HepG2 (cell line): Measurements from ENCODE around the gene OR13J1. TPM values are rescaled to one million over a fixed set of nuclear protein-coding genes. Genes with fewer than 3 reads are reported as not detected.

ENCODE experiments used
- ATAC-seq: fragments of 200-7000 bp; cut with Tn5 transposase; 3 replicates; pipeline ENCODE4 v1.9.1; 2020; ENCODE audit warnings: mild to moderate bottlenecking, moderate library complexity
- BruUV-seq: library from RNA; stranded (reverse); fragments of 400-500 nt; replicated peaks from 2 replicates; lab custom pipeline; 2021; lab: Mats Ljungman, UMichigan
- CTCF ChIA-PET: fragments of 300-600 bp; formaldehyde crosslinking; extraction: SDS; loops from one replicate; lab custom pipeline; 2021; ENCODE audit warnings: low total read pairs, inconsistent platforms, low intra/inter-chr PET ratio; lab: Yijun Ruan, JAX
- POLR2A ChIA-PET: fragments of 350-600 bp; sonication (Branson Sonifier 250); formaldehyde crosslinking; loops from one replicate; lab custom pipeline; 2020; ENCODE audit warnings: antibody characterized with exemption, inconsistent platforms; lab: Yijun Ruan, JAX
- DNase-seq: peaks from one replicate; pipeline ENCODE4 v3.0.0-alpha.2; 2015; ENCODE audit warnings: low spot score
- FAIRE-seq: peaks from 3 replicates; lab custom pipeline; 2011; peaks lifted over from hg19 to GRCh38; lab: Jason Lieb, UNC
- H2AFZ ChIP-seq: one replicate; pipeline ENCODE4 v1.6.1; 2011; ENCODE audit warnings: low read length, inconsistent platforms
- H3K27ac ChIP-seq: fragments of 300-600 bp; 3 replicates; pipeline ENCODE4 v1.8.0; 2011; ENCODE audit warnings: mixed run types, mild to moderate bottlenecking, mixed read lengths, low read length, inconsistent platforms; ENCODE audit not compliant: insufficient read depth; ENCODE audit errors: extremely low read length
- H3K27me3 ChIP-seq, 2 experiments: fragments of 200-600 bp in 1 of 2; 2 replicates in 1 of 2; 3 replicates in 1 of 2; pipeline versions ENCODE4 v1.6.0 to v1.8.0; 2011; ENCODE audit warnings: low read length in 2 of 2, mild to moderate bottlenecking in 2 of 2, moderate library complexity in 2 of 2, inconsistent platforms in 1 of 2; ENCODE audit not compliant: insufficient read depth in 2 of 2, control insufficient read depth in 1 of 2
- H3K36me3 ChIP-seq, 2 experiments: fragments of 200-600 bp in 1 of 2; replicated peaks in 1 of 2; 2 replicates in 1 of 2; 3 replicates in 1 of 2; pipeline versions ENCODE4 v1.5.1 to v1.8.0; 2011; ENCODE audit warnings: low read length in 2 of 2, inconsistent platforms in 1 of 2; ENCODE audit not compliant: insufficient read depth in 2 of 2, control insufficient read depth in 1 of 2
- H3K4me1 ChIP-seq: 2 replicates; pipeline ENCODE4 v1.5.1; 2012; ENCODE audit warnings: low read length, inconsistent platforms; ENCODE audit not compliant: insufficient read depth
- H3K4me2 ChIP-seq: 2 replicates; pipeline ENCODE4 v1.6.0; 2011; ENCODE audit warnings: low read depth, low read length, inconsistent platforms
- H3K4me3 ChIP-seq, 3 experiments: fragments of 200-600 bp in 1 of 3; sonication (generic), shearing (Covaris generic) in 1 of 3; replicated peaks in 1 of 3; 2 replicates each; pipeline ENCODE4 v1.5.1; 2011 to 2016; ENCODE audit warnings: low read length in 3 of 3, inconsistent platforms in 2 of 3, low read depth in 2 of 3, mild to moderate bottlenecking in 2 of 3, control low read depth in 1 of 3, mixed read lengths in 1 of 3; ENCODE audit not compliant: insufficient read depth in 1 of 3
- H3K79me2 ChIP-seq: one replicate; pipeline ENCODE4 v1.6.1; 2011; ENCODE audit warnings: low read length, inconsistent platforms; ENCODE audit not compliant: insufficient read depth
- H3K9ac ChIP-seq: 2 replicates; pipeline ENCODE4 v1.6.0; 2011; ENCODE audit warnings: mild to moderate bottlenecking, low read depth, low read length, inconsistent platforms; ENCODE audit not compliant: insufficient read depth
- H3K9me3 ChIP-seq: 2 replicates; pipeline ENCODE4 v1.5.1; 2012; ENCODE audit warnings: mild to moderate bottlenecking, low read length
- H4K20me1 ChIP-seq: 2 replicates; pipeline ENCODE4 v1.6.0; 2011; ENCODE audit warnings: inconsistent platforms, mild to moderate bottlenecking, low read length, moderate library complexity; ENCODE audit not compliant: insufficient read depth
- CCDC6 ChIP-seq: sonication (generic); formaldehyde crosslinking; IDR thresholded peaks from 2 replicates; pipeline ENCODE4 v1.8.1; 2022; ENCODE audit warnings: mild to moderate bottlenecking, missing genetic modification reagents, moderate library complexity
- CREB1 ChIP-seq, 2 experiments: fragments of 450-650 bp in 1 of 2; IDR thresholded peaks; 2 replicates each; pipeline ENCODE4 v1.6.1; 2016 to 2017; ENCODE audit warnings: control low read depth in 1 of 2, mild to moderate bottlenecking in 1 of 2, missing compliant biosample characterization in 1 of 2, missing genetic modification characterization in 1 of 2
- DMAP1 ChIP-seq: IDR thresholded peaks from 2 replicates; pipeline ENCODE4 v1.6.1; 2016
- IRF2 ChIP-seq: IDR thresholded peaks from 2 replicates; pipeline ENCODE4 v1.6.1; 2018; ENCODE audit warnings: missing genetic modification reagents, missing compliant biosample characterization
- KDM1A ChIP-seq: IDR thresholded peaks from 2 replicates; pipeline ENCODE4 v1.6.1; 2016; ENCODE audit warnings: missing compliant biosample characterization
- MIXL1 ChIP-seq: IDR thresholded peaks from 2 replicates; pipeline ENCODE4 v1.6.1; 2016
- MXI1 ChIP-seq: IDR thresholded peaks from 3 replicates; pipeline ENCODE4 v1.6.1; 2012; ENCODE audit warnings: low read depth, low read length, inconsistent platforms, borderline replicate concordance
- NCOA1 ChIP-seq: sonication (generic); formaldehyde crosslinking; IDR thresholded peaks from 2 replicates; pipeline ENCODE4 v1.9.0; 2021; ENCODE audit warnings: missing genetic modification reagents
- NFATC3 ChIP-seq: sonication (generic); formaldehyde crosslinking; IDR thresholded peaks from 2 replicates; pipeline ENCODE4 v1.5.1; 2020; ENCODE audit warnings: mild to moderate bottlenecking, missing genetic modification reagents
- POLR2AphosphoS2 ChIP-seq: IDR thresholded peaks from 2 replicates; pipeline ENCODE4 v1.6.1; 2011; ENCODE audit warnings: low read depth, low read length, improper control_type of control experiment
- RELA ChIP-seq: sonication (generic); formaldehyde crosslinking; IDR thresholded peaks from 2 replicates; pipeline ENCODE4 v1.4.0; 2020; ENCODE audit warnings: missing genetic modification reagents
- SP4 ChIP-seq: sonication (generic); formaldehyde crosslinking; IDR thresholded peaks from 2 replicates; pipeline ENCODE4 v1.8.1; 2023; ENCODE audit warnings: mild to moderate bottlenecking, missing genetic modification reagents
- ZFX ChIP-seq: sonication (generic); formaldehyde crosslinking; IDR thresholded peaks from 2 replicates; pipeline ENCODE4 v1.4.0; 2020; ENCODE audit warnings: mild to moderate bottlenecking, low read depth, missing genetic modification reagents, moderate library complexity
- ZNF225 ChIP-seq: sonication (generic); formaldehyde crosslinking; IDR thresholded peaks from 2 replicates; pipeline ENCODE4 v1.4.0; 2020; ENCODE audit warnings: mild to moderate bottlenecking, missing genetic modification reagents
- ZNF263 ChIP-seq: sonication (generic); formaldehyde crosslinking; IDR thresholded peaks from 2 replicates; pipeline ENCODE4 v1.4.0; 2020; ENCODE audit warnings: missing genetic modification reagents
- ZNF737 ChIP-seq: sonication (generic); formaldehyde crosslinking; IDR thresholded peaks from 2 replicates; pipeline ENCODE4 v1.5.0; 2020; ENCODE audit warnings: missing genetic modification reagents, mild to moderate bottlenecking, borderline replicate concordance
- ZNF891 ChIP-seq: sonication (generic); formaldehyde crosslinking; IDR thresholded peaks from 2 replicates; pipeline ENCODE4 v1.5.0; 2020; ENCODE audit warnings: mild to moderate bottlenecking, missing genetic modification reagents
- ZSCAN12 ChIP-seq: sonication (generic); formaldehyde crosslinking; IDR thresholded peaks from 2 replicates; pipeline ENCODE4 v1.9.0; 2021; ENCODE audit warnings: mild to moderate bottlenecking, missing genetic modification reagents
- WGBS: methylation state at CpG from one replicate; pipeline ENCODE4 v1.1.6; 2017; ENCODE audit warnings: low lambda C conversion rate; 5-methylcytosine and 5-hydroxymethylcytosine counted together
- in situ Hi-C: cut with HindIII; loops from 2 replicates; pipeline ENCODE4 v1.10.0; 2017; ENCODE audit warnings: low pct_unique_long_range_greater_than_20kb; ENCODE audit not compliant: extremely low pct_ligation_motif_present
- intact Hi-C: fragments of 100-400 bp; cut with micrococcal nuclease; formaldehyde crosslinking; loops from one replicate; pipeline ENCODE4 v1.10.0; 2022; ENCODE audit not compliant: unreplicated experiment
- polyA plus RNA-seq, 8 experiments: library from polyadenylated mRNA; depleted of rRNA in 3 of 8; stranded (reverse) in 7 of 8; unstranded in 1 of 8; fragments of >200 nt; fragmentation: Illumina TruSeq in 4 of 8; extraction: Trizol in 4 of 8; gene quantifications; 2 replicates each; pipeline versions ENCODE4 v1.2.1 to v1.2.3, GENCODE V29; 2011 to 2016; ENCODE audit warnings: low read depth in 4 of 8, missing spikeins in 1 of 8, mixed read lengths in 1 of 8; ENCODE audit not compliant: insufficient read depth in 1 of 8
- total RNA-seq, 5 experiments: library from RNA; depleted of rRNA; stranded (reverse); fragments of >200 nt; fragmentation: Illumina TruSeq; extraction: Trizol; gene quantifications; 2 replicates each; pipeline ENCODE4 v1.2.3, GENCODE V29; 2016; ENCODE audit warnings: low read depth in 1 of 5
- TF ChIP-seq, protein P1 (sequence below): sonication (generic); formaldehyde crosslinking; IDR thresholded peaks from 2 replicates; pipeline ENCODE4 v1.5.0; 2020; ENCODE audit warnings: mild to moderate bottlenecking, missing genetic modification reagents
- TF ChIP-seq, protein P2 (sequence below): sonication (generic); formaldehyde crosslinking; conservative IDR thresholded peaks from 2 replicates; pipeline ENCODE4 v1.4.0; 2020; ENCODE audit warnings: missing genetic modification reagents
- TF ChIP-seq, protein P3 (sequence below): sonication (generic); formaldehyde crosslinking; IDR thresholded peaks from 2 replicates; pipeline ENCODE4 v1.8.0; 2023; ENCODE audit warnings: mild to moderate bottlenecking, missing genetic modification reagents

Gene OR13J1
- total and polyA plus RNA-seq, 2 of the 13 experiments (the other 11 are each of a cell fraction or from before 2014, with no cell fraction given): not detected

DNA sequence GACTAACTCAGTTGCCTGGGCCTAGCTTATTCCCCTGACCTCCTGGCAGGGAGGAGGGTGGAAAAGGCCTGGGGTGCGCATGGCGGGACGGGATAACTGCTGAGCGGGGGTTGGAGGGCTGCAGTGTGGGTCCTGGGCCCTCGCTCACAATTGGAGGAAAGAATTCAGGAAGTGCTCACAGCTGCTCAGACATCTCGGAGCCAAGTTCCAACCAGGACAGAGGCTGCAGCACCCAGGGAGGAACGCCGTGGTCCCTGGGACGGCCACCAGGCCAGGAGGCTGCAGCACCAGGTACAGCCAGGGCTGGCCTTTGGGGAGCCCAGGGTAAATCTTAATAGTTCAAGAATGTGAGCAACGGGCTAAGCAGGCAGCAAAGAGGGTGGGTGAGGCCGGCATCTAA lies 39.1 kb upstream of the OR13J1 start, which contains the start of gene SPAAR (continued):
- TF ChIP-seq, protein P1, sequence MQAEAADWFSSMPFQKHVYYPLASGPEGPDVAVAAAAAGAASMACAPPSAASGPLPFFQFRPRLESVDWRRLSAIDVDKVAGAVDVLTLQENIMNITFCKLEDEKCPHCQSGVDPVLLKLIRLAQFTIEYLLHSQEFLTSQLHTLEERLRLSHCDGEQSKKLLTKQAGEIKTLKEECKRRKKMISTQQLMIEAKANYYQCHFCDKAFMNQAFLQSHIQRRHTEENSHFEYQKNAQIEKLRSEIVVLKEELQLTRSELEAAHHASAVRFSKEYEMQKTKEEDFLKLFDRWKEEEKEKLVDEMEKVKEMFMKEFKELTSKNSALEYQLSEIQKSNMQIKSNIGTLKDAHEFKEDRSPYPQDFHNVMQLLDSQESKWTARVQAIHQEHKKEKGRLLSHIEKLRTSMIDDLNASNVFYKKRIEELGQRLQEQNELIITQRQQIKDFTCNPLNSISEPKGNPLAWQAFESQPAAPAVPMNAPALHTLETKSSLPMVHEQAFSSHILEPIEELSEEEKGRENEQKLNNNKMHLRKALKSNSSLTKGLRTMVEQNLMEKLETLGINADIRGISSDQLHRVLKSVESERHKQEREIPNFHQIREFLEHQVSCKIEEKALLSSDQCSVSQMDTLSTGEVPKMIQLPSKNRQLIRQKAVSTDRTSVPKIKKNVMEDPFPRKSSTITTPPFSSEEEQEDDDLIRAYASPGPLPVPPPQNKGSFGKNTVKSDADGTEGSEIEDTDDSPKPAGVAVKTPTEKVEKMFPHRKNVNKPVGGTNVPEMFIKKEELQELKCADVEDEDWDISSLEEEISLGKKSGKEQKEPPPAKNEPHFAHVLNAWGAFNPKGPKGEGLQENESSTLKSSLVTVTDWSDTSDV (CRISPR knock-in tag): no peak
- TF ChIP-seq IRF2 (CRISPR knock-in tag) (no peak), MIXL1 (CRISPR knock-in tag) (no peak), CCDC6 (CRISPR knock-in tag) (no peak), KDM1A (CRISPR knock-in tag) (no peak), POLR2AphosphoS2 (no peak), SP4 (CRISPR knock-in tag) (no peak)

DNA sequence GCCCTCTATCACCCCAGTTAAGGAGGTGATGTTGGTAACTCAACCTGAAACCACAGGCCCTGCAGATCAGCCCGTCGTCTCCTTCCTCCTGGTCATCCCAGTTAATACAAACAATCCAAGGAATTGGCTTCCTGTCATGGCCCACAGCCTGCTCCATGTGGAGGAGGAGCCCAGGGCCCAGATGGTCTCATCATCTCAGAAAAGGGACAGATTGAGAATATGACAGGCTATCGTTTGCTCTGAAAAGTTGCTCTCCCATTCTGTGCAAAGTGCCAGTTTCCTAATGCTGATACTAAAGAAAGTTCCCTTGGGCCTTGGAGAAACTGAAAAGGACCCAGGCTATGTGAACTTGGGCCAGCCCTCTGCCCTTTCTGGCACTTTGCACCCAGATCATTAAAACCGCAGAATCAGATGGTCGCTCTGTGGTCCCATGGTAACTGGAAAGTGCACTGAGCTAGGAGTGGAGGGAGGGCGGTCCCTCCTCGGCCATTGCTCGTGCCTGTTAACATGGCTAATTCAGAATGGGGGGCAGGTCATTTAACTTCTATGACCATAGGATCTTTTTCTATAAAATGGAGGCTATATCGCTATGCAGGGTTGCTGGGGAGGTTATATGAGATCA lies 38.4 kb upstream of the OR13J1 start:
- H3K27ac ChIP-seq: no peak overlapping the region
- H4K20me1 ChIP-seq: no peaks in the 10 kb centered on the region
- peak overlapping the region; percentile 96 for H3K4me2 ChIP-seq
- H3K4me1 ChIP-seq: peaks cover 75% of the 10 kb centered on the region
- peak overlapping the region; percentile 14 to 67 (median 35); a peak in 5 of 6 replicates for H3K4me3 ChIP-seq
- no peak for DNase-seq
- FAIRE-seq: no peak
- 35% methylated on average over 9 of the region's 9 CpGs for WGBS
- no peaks in the 10 kb centered on the region for H3K79me2 ChIP-seq
- no peaks in the 10 kb centered on the region for H3K36me3 ChIP-seq
- no peaks in the 10 kb centered on the region for H3K9me3 ChIP-seq
- no peak for ATAC-seq
- no peak overlapping the region for H3K9ac ChIP-seq
- intact Hi-C loops (no loop called here), in situ Hi-C loops (no loop called here)
- H3K27me3 ChIP-seq: peaks cover 0 to 15% of the 10 kb centered on the region in 2 experiments; a peak in 2 of 5 replicates
- H2AFZ ChIP-seq: no peak overlapping the region
- ChIA-PET POLR2A (no interaction called here), CTCF (no interaction called here)
- no TSS peak for BruUV-seq
- no peak for TF ChIP-seq CREB1 (IDR thresholded peaks at IDR 0.05)
- TF ChIP-seq CREB1 (CRISPR knock-in tag; IDR thresholded peaks at IDR 0.05): no peak
- TF ChIP-seq DMAP1 (CRISPR knock-in tag): no peak
- TF ChIP-seq ZNF737: no peak
- no peak for TF ChIP-seq NFATC3 (CRISPR knock-in tag)
- TF ChIP-seq ZSCAN12: no peak
- TF ChIP-seq, protein P2, sequence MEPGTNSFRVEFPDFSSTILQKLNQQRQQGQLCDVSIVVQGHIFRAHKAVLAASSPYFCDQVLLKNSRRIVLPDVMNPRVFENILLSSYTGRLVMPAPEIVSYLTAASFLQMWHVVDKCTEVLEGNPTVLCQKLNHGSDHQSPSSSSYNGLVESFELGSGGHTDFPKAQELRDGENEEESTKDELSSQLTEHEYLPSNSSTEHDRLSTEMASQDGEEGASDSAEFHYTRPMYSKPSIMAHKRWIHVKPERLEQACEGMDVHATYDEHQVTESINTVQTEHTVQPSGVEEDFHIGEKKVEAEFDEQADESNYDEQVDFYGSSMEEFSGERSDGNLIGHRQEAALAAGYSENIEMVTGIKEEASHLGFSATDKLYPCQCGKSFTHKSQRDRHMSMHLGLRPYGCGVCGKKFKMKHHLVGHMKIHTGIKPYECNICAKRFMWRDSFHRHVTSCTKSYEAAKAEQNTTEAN: no peak
- no peak for TF ChIP-seq ZNF225 (CRISPR knock-in tag)
- TF ChIP-seq ZFX: peak; percentile 2; the same call in 1 of the 2 replicates
- TF ChIP-seq, protein P3, sequence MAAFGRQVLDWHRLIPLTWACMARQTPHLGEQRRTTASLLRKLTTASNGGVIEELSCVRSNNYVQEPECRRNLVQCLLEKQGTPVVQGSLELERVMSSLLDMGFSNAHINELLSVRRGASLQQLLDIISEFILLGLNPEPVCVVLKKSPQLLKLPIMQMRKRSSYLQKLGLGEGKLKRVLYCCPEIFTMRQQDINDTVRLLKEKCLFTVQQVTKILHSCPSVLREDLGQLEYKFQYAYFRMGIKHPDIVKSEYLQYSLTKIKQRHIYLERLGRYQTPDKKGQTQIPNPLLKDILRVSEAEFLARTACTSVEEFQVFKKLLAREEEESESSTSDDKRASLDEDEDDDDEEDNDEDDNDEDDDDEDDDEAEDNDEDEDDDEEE (CRISPR knock-in tag): no peak
- TF ChIP-seq ZNF263 (CRISPR knock-in tag): peak; percentile 34; the same call in 1 of the 2 replicates
- TF ChIP-seq ZNF891 (CRISPR knock-in tag): no peak
- no peak for TF ChIP-seq RELA (CRISPR knock-in tag)
- TF ChIP-seq MXI1: no peak
- no peak for TF ChIP-seq NCOA1
